ENCODE data around the gene GRM8. TPM values are rescaled to one million over a fixed set of nuclear protein-coding genes. Genes with fewer than 3 reads are reported as not detected.

The GRM8 gene
- total and polyA plus RNA-seq, 10 of the 15 experiments (the other 5 are each of a cell fraction or from before 2014, with no cell fraction given): 0.33 to 7.1 (median 0.45) TPM; not detected in 2

DNA sequence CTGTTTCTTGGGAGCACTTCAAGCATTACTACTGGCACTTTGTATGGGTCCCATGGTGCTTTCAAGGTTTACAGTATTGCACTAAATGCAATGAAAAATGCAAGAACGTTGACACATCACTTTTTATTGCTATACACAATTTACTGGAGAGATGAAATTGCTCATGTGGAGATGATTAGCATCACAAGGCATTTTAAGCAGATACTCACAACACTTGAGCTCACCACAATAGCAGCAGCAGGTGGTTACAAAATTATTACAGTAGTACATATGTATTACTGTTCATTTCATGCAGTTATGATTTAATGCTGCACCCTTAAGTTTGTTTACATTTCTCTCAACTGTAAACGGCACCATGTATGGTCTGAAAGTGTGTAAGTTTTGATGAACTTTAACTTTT, 537.7 kb downstream of the GRM8 start:
- ChIA-PET CTCF (interaction anchor here (0.7 to 1.8 kb wide), 3 partner anchors 8 to 21 kb away, joined by 3 to 4 read pairs (median 3); no protein-coding TSS in a partner anchor), POLR2A (no interaction called here), RAD21 (ENCODE audit: unreplicated experiment) (interaction anchor here (4.7 kb wide), 1 partner anchor 14 kb away, joined by 22 read pairs; no protein-coding TSS in a partner anchor), SMC1A (ENCODE audit: uncharacterized antibody, unreplicated experiment) (interaction anchor here (0.6 to 2.1 kb wide), 9 partner anchors 9 to 312 kb away, joined by 3 to 11 read pairs (median 4); no protein-coding TSS in a partner anchor)
- H3K9ac ChIP-seq (ENCODE audit: control insufficient read depth, insufficient read depth, low read length): no peak overlapping the region
- TF ChIP-seq NFIC (IDR thresholded peaks at IDR 0.05; ENCODE audit: low read depth, low read length): no peak
- TF ChIP-seq KDM1A (IDR thresholded peaks at IDR 0.05; ENCODE audit: borderline replicate concordance): no peak
- TF ChIP-seq, protein P1, sequence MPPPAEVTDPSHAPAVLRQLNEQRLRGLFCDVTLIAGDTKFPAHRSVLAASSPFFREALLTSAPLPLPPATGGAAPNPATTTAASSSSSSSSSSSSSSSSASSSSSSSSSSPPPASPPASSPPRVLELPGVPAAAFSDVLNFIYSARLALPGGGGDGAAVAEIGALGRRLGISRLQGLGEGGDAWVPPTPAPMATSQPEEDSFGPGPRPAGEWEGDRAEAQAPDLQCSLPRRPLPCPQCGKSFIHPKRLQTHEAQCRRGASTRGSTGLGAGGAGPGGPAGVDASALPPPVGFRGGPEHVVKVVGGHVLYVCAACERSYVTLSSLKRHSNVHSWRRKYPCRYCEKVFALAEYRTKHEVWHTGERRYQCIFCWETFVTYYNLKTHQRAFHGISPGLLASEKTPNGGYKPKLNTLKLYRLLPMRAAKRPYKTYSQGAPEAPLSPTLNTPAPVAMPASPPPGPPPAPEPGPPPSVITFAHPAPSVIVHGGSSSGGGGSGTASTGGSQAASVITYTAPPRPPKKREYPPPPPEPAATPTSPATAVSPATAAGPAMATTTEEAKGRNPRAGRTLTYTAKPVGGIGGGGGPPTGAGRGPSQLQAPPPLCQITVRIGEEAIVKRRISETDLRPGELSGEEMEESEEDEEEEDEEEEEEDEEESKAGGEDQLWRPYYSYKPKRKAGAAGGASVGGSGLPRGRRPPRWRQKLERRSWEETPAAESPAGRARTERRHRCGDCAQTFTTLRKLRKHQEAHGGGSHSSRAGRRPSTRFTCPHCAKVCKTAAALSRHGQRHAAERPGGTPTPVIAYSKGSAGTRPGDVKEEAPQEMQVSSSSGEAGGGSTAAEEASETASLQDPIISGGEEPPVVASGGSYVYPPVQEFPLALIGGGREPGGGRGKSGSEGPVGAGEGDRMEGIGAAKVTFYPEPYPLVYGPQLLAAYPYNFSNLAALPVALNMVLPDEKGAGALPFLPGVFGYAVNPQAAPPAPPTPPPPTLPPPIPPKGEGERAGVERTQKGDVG (CRISPR knock-in tag; IDR thresholded peaks at IDR 0.05): no peak
- TF ChIP-seq, protein P2, sequence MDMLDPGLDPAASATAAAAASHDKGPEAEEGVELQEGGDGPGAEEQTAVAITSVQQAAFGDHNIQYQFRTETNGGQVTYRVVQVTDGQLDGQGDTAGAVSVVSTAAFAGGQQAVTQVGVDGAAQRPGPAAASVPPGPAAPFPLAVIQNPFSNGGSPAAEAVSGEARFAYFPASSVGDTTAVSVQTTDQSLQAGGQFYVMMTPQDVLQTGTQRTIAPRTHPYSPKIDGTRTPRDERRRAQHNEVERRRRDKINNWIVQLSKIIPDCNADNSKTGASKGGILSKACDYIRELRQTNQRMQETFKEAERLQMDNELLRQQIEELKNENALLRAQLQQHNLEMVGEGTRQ (IDR thresholded peaks at IDR 0.05; ENCODE audit: borderline replicate concordance, low read depth, low read length): no peak
- TF ChIP-seq IRF4 (IDR thresholded peaks at IDR 0.05; ENCODE audit: low read depth, low read length): no peak
- TF ChIP-seq SPI1 (IDR thresholded peaks at IDR 0.05; ENCODE audit: borderline replicate concordance, insufficient read depth, low read depth, low read length): no peak
- no peak for TF ChIP-seq KAT2A (conservative IDR thresholded peaks at IDR 0.05; ENCODE audit: control insufficient read depth, low read depth, low read length)
- no peak for TF ChIP-seq MEF2A (IDR thresholded peaks at IDR 0.05; ENCODE audit: insufficient read depth, low read depth, low read length)
- TF ChIP-seq, protein P3, sequence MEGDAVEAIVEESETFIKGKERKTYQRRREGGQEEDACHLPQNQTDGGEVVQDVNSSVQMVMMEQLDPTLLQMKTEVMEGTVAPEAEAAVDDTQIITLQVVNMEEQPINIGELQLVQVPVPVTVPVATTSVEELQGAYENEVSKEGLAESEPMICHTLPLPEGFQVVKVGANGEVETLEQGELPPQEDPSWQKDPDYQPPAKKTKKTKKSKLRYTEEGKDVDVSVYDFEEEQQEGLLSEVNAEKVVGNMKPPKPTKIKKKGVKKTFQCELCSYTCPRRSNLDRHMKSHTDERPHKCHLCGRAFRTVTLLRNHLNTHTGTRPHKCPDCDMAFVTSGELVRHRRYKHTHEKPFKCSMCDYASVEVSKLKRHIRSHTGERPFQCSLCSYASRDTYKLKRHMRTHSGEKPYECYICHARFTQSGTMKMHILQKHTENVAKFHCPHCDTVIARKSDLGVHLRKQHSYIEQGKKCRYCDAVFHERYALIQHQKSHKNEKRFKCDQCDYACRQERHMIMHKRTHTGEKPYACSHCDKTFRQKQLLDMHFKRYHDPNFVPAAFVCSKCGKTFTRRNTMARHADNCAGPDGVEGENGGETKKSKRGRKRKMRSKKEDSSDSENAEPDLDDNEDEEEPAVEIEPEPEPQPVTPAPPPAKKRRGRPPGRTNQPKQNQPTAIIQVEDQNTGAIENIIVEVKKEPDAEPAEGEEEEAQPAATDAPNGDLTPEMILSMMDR (IDR thresholded peaks at IDR 0.05 in 2 of 3, conservative IDR thresholded peaks at IDR 0.05 in 1 of 3; ENCODE audit: control insufficient read depth in 2 of 3, extremely low read depth in 1 of 3, insufficient read depth in 1 of 3, low read depth in 3 of 3, low read length in 3 of 3): no peak
- TF ChIP-seq HCFC1 (IDR thresholded peaks at IDR 0.05; ENCODE audit: low read length): no peak
- H4K20me1 ChIP-seq (ENCODE audit: control insufficient read depth, insufficient read depth): no peaks in the 10 kb centered on the region
- in situ Hi-C loops (cut with MboI) (no loop called here), intact Hi-C loops (cut with micrococcal nuclease; ENCODE audit: unreplicated experiment) (no loop called here)
- H3K4me3 ChIP-seq: no peak overlapping the region
- no peaks in the 10 kb centered on the region; the same call in 1 of the 3 replicates for H3K9me3 ChIP-seq (replicated peaks; ENCODE audit: control insufficient read depth, insufficient read depth, low read length)
- no peaks in the 10 kb centered on the region for H3K27me3 ChIP-seq (replicated peaks in 1 of 2; ENCODE audit: control insufficient read depth in 2 of 2, insufficient read depth in 2 of 2, low read length in 1 of 2)
- no TSS peak for BruUV-seq (replicated peaks)
- no peak for ATAC-seq
- no peaks in the 10 kb centered on the region for H3K79me2 ChIP-seq (ENCODE audit: control insufficient read depth, insufficient read depth, low read length)
- 63% methylated on average over 2 of the region's 2 CpGs for WGBS (ENCODE audit: insufficient coverage, insufficient replicate concordance, low lambda C conversion rate, missing lambda C conversion rate)
- no peaks in the 10 kb centered on the region for H3K36me3 ChIP-seq (ENCODE audit: control insufficient read depth in 2 of 2, insufficient read depth in 2 of 2, low read length in 1 of 2)
- FAIRE-seq: no peak
- no peak overlapping the region for H3K4me2 ChIP-seq (ENCODE audit: control insufficient read depth, insufficient read depth)
- H2AFZ ChIP-seq (ENCODE audit: control insufficient read depth, low read depth, low read length): no peak overlapping the region
- no peak overlapping the region for H3K27ac ChIP-seq (ENCODE audit: control insufficient read depth, insufficient read depth)
- peaks cover 6% of the 10 kb centered on the region; the same call in 1 of the 2 replicates for H3K4me1 ChIP-seq (ENCODE audit: control insufficient read depth, insufficient read depth, low read length)
- DNase-seq (ENCODE audit: low read depth, low spot score): no peak

Data from GM12878 (cell line).